Measurements from ENCODE around the gene ZNF337. TPM values are rescaled to one million over a fixed set of nuclear protein-coding genes. Genes with fewer than 3 reads are reported as not detected.

The ZNF337 gene
- 10 to 100 TPM; 12.6 TPM for total RNA-seq

- ChIA-PET CTCF (no interaction called here), POLR2A (no interaction called here)
- intact Hi-C loops (cut with DNase I, micrococcal nuclease), result loop anchor here (1.0 to 5.0 kb wide), 11 partner anchors 55 to 704 kb away; partner anchors contain the start of genes NANP (in 2 of the 2), NINL (in 2 of the 2), ABHD12 (in 1 of the 2) and ACSS1 (in 1 of the 2)
- DNase-seq (peak; percentile 97), ATAC-seq (peak; percentile 97)
- peaks cover 41% of the 10 kb centered on the region for H3K4me1 Mint-ChIP-seq
- peak within 1 kb of the TSS; percentile 84 for H3K27ac Mint-ChIP-seq
- H3K9me3 Mint-ChIP-seq (ENCODE audit: low read depth), result peaks cover 6% of the 10 kb centered on the region
- peak within 1 kb of the TSS; percentile 83 for H3K4me3 Mint-ChIP-seq
- H3K36me3 Mint-ChIP-seq (ENCODE audit: low read depth), result peaks cover 26% of the 10 kb centered on the region
- H3K27me3 Mint-ChIP-seq, result no peaks in the 10 kb centered on the region
Measured at GRCh38 chr20:25696371-25697131, at the start of gene ZNF337. Gene ZNF337 (minus strand): TSS chr20:25696853. CDS start chr20:25686417, 10,436 bp downstream.

GRCh38 chr20:25745738-25746137 is 49.1 kb upstream of the ZNF337 start:
- Mint-ChIP-seq H3K36me3 (ENCODE audit: low read depth) (no peaks in the 10 kb centered on the region), H3K9me3 (ENCODE audit: low read depth) (no peaks in the 10 kb centered on the region), H3K27ac (no peak overlapping the region), H3K4me1 (peaks cover 7% of the 10 kb centered on the region), H3K27me3 (no peaks in the 10 kb centered on the region), H3K4me3 (no peak overlapping the region)
- ATAC-seq (no peak), DNase-seq (no peak)
- intact Hi-C loops (cut with DNase I, micrococcal nuclease), result no loop called here
- CTCF ChIA-PET, result no interaction called here
- POLR2A ChIA-PET, result interaction anchor here (0.6 to 0.7 kb wide), 2 partner anchors 236 to 450 kb away, joined by 3 to 4 read pairs; no protein-coding TSS in a partner anchor

GRCh38 chr20:25745100-25745499 is 48.4 kb upstream of the ZNF337 start:
- POLR2A ChIA-PET, result interaction anchor here (0.6 kb wide), 1 partner anchor 235 kb away, joined by 3 read pairs; no protein-coding TSS in a partner anchor
- ATAC-seq, result no peak
- Mint-ChIP-seq H3K9me3 (ENCODE audit: low read depth) (no peaks in the 10 kb centered on the region), H3K27ac (no peak overlapping the region), H3K36me3 (ENCODE audit: low read depth) (no peaks in the 10 kb centered on the region), H3K4me1 (peaks cover 7% of the 10 kb centered on the region), H3K27me3 (no peaks in the 10 kb centered on the region), H3K4me3 (no peak overlapping the region)
- CTCF ChIA-PET, result no interaction called here
- intact Hi-C loops (cut with DNase I, micrococcal nuclease), result no loop called here
- no peak for DNase-seq

- no peak overlapping the region for H3K27ac Mint-ChIP-seq
- no peak for ATAC-seq
- no peak overlapping the region for H3K4me3 Mint-ChIP-seq
- H3K9me3 Mint-ChIP-seq (ENCODE audit: low read depth), result no peaks in the 10 kb centered on the region
- CTCF ChIA-PET, result no interaction called here
- H3K4me1 Mint-ChIP-seq, result peaks cover 14% of the 10 kb centered on the region
- POLR2A ChIA-PET, result no interaction called here
- intact Hi-C loops (cut with DNase I, micrococcal nuclease), result no loop called here
- no peaks in the 10 kb centered on the region for H3K36me3 Mint-ChIP-seq (ENCODE audit: low read depth)
- DNase-seq, result no peak
- no peaks in the 10 kb centered on the region for H3K27me3 Mint-ChIP-seq
Measured at GRCh38 chr20:25744261-25744660, 47.6 kb upstream of the ZNF337 start.

GRCh38 chr20:25741088-25741487 is 44.4 kb upstream of the ZNF337 start:
- POLR2A ChIA-PET, result no interaction called here
- no peaks in the 10 kb centered on the region for H3K9me3 Mint-ChIP-seq (ENCODE audit: low read depth)

GRCh38 chr20:25739615-25740320 is 43.1 kb upstream of the ZNF337 start:
- Mint-ChIP-seq H3K4me1 (peaks cover 16% of the 10 kb centered on the region), H3K27me3 (no peaks in the 10 kb centered on the region), H3K4me3 (no peak overlapping the region), H3K27ac (peak overlapping the region; percentile 34), H3K9me3 (ENCODE audit: low read depth) (no peaks in the 10 kb centered on the region), H3K36me3 (ENCODE audit: low read depth) (no peaks in the 10 kb centered on the region)
- ChIA-PET POLR2A (no interaction called here), CTCF (no interaction called here)
- ATAC-seq (peak; percentile 64), DNase-seq (no peak)
- intact Hi-C loops (cut with DNase I, micrococcal nuclease), result no loop called here

More at GRCh38 chr20:25741088-25741487, 44.4 kb upstream of the ZNF337 start:
- CTCF ChIA-PET, result no interaction called here
- intact Hi-C loops (cut with DNase I, micrococcal nuclease), result no loop called here
- ATAC-seq (no peak), DNase-seq (no peak)
- peaks cover 16% of the 10 kb centered on the region for H3K4me1 Mint-ChIP-seq
- no peak overlapping the region for H3K4me3 Mint-ChIP-seq
- no peak overlapping the region for H3K27ac Mint-ChIP-seq
- no peaks in the 10 kb centered on the region for H3K27me3 Mint-ChIP-seq
- no peaks in the 10 kb centered on the region for H3K36me3 Mint-ChIP-seq (ENCODE audit: low read depth)

- Mint-ChIP-seq H3K4me1 (peaks cover 16% of the 10 kb centered on the region), H3K36me3 (ENCODE audit: low read depth) (no peaks in the 10 kb centered on the region), H3K27me3 (no peaks in the 10 kb centered on the region), H3K4me3 (no peak overlapping the region), H3K27ac (no peak overlapping the region), H3K9me3 (ENCODE audit: low read depth) (no peaks in the 10 kb centered on the region)
- ChIA-PET POLR2A (no interaction called here), CTCF (interaction anchor here (0.6 kb wide), 1 partner anchor 11 kb away, joined by 3 read pairs; no protein-coding TSS in a partner anchor)
- intact Hi-C loops (cut with DNase I, micrococcal nuclease), result no loop called here
- DNase-seq (no peak), ATAC-seq (no peak)
Measured at GRCh38 chr20:25738198-25738597, 41.5 kb upstream of the ZNF337 start.

GRCh38 chr20:25733903-25734302 is 37.2 kb upstream of the ZNF337 start:
- ATAC-seq, result no peak
- H3K27me3 Mint-ChIP-seq, result no peaks in the 10 kb centered on the region
- no peak overlapping the region for H3K27ac Mint-ChIP-seq
- no peak overlapping the region for H3K4me3 Mint-ChIP-seq
- no peak for DNase-seq
- POLR2A ChIA-PET, result no interaction called here
- no peaks in the 10 kb centered on the region for H3K9me3 Mint-ChIP-seq (ENCODE audit: low read depth)
- CTCF ChIA-PET, result no interaction called here
- intact Hi-C loops (cut with DNase I, micrococcal nuclease), result no loop called here
- H3K4me1 Mint-ChIP-seq, result no peaks in the 10 kb centered on the region
- H3K36me3 Mint-ChIP-seq (ENCODE audit: low read depth), result no peaks in the 10 kb centered on the region

GRCh38 chr20:25730862-25731261 is 34.2 kb upstream of the ZNF337 start:
- ATAC-seq (no peak), DNase-seq (no peak)
- Mint-ChIP-seq H3K4me3 (no peak overlapping the region), H3K36me3 (ENCODE audit: low read depth) (peaks cover 12% of the 10 kb centered on the region), H3K4me1 (peaks cover 3% of the 10 kb centered on the region), H3K9me3 (ENCODE audit: low read depth) (peaks cover 3% of the 10 kb centered on the region), H3K27ac (no peak overlapping the region), H3K27me3 (no peaks in the 10 kb centered on the region)
- intact Hi-C loops (cut with DNase I, micrococcal nuclease), result no loop called here
- ChIA-PET CTCF (no interaction called here), POLR2A (no interaction called here)

GRCh38 chr20:25726357-25726756 is 29.7 kb upstream of the ZNF337 start:
- Mint-ChIP-seq H3K27me3 (no peaks in the 10 kb centered on the region), H3K36me3 (ENCODE audit: low read depth) (peaks cover 23% of the 10 kb centered on the region), H3K9me3 (ENCODE audit: low read depth) (peaks cover 18% of the 10 kb centered on the region), H3K27ac (no peak overlapping the region), H3K4me1 (peaks cover 9% of the 10 kb centered on the region), H3K4me3 (no peak overlapping the region)
- DNase-seq (no peak), ATAC-seq (no peak)
- ChIA-PET POLR2A (no interaction called here), CTCF (no interaction called here)
- intact Hi-C loops (cut with DNase I, micrococcal nuclease), result no loop called here

GRCh38 chr20:25725639-25726038 is 29.0 kb upstream of the ZNF337 start:
- DNase-seq, result no peak
- POLR2A ChIA-PET, result no interaction called here
- Mint-ChIP-seq H3K27ac (no peak overlapping the region), H3K4me3 (no peak overlapping the region), H3K27me3 (no peaks in the 10 kb centered on the region), H3K36me3 (ENCODE audit: low read depth) (peaks cover 28% of the 10 kb centered on the region), H3K9me3 (ENCODE audit: low read depth) (peaks cover 18% of the 10 kb centered on the region), H3K4me1 (peaks cover 9% of the 10 kb centered on the region)
- intact Hi-C loops (cut with DNase I, micrococcal nuclease), result no loop called here
- ATAC-seq, result peak; percentile 44
- CTCF ChIA-PET, result no interaction called here

- H3K27ac Mint-ChIP-seq, result no peak overlapping the region
- peaks cover 18% of the 10 kb centered on the region for H3K9me3 Mint-ChIP-seq (ENCODE audit: low read depth)
- intact Hi-C loops (cut with DNase I, micrococcal nuclease), result no loop called here
- no peak overlapping the region for H3K4me3 Mint-ChIP-seq
- H3K4me1 Mint-ChIP-seq, result peaks cover 20% of the 10 kb centered on the region
- ChIA-PET POLR2A (no interaction called here), CTCF (interaction anchor here (0.6 kb wide), 1 partner anchor 635 kb away, joined by 4 read pairs; no protein-coding TSS in a partner anchor)
- H3K27me3 Mint-ChIP-seq, result no peaks in the 10 kb centered on the region
- ATAC-seq, result no peak
- peaks cover 36% of the 10 kb centered on the region for H3K36me3 Mint-ChIP-seq (ENCODE audit: low read depth)
- DNase-seq, result no peak
Measured at GRCh38 chr20:25723975-25724374, 27.3 kb upstream of the ZNF337 start.

Measured in activated CD4-positive, alpha-beta T cell treated with anti-CD3 and anti-CD28 coated beads for 36 hours (primary cell).